ENCODE results near the gene PTK6. TPM values are rescaled to one million over a fixed set of nuclear protein-coding genes. Genes with fewer than 3 reads are reported as not detected.
A peak's percentile ranks its signal among the peaks of the same experiment; 100 is the strongest.

PTK6 gene
- total RNA-seq, 2 experiments from 2014 or later: 0.13 to 2.0 TPM

- H3K4me1 ChIP-seq (ENCODE audit: insufficient read depth, low read length, poor library complexity, severe bottlenecking): peaks cover 6% of the 10 kb centered on the region
- BruUV-seq (replicated peaks): no TSS peak
- no peaks in the 10 kb centered on the region for H4K20me1 ChIP-seq (ENCODE audit: insufficient read depth, low read length)
- no peaks in the 10 kb centered on the region for H3K9me2 ChIP-seq (ENCODE audit: insufficient read depth, low read length)
- H3K79me2 ChIP-seq (ENCODE audit: insufficient read depth, low read depth, low read length): no peaks in the 10 kb centered on the region
- H3K4me3 ChIP-seq (ENCODE audit: low read depth, low read length, poor library complexity, severe bottlenecking): no peak overlapping the region
- no peak overlapping the region for H3K27ac ChIP-seq (ENCODE audit: low read depth, low read length, poor library complexity, severe bottlenecking)
- no peak overlapping the region for H3K4me2 ChIP-seq (ENCODE audit: low read length)
- intact Hi-C loops (cut with micrococcal nuclease; ENCODE audit: unreplicated experiment): loop anchor here (1.0 kb wide), 2 partner anchors 40 to 82 kb away; no protein-coding TSS in a partner anchor
- POLR2A ChIA-PET: no interaction called here
- H3K36me3 ChIP-seq (ENCODE audit: insufficient read depth, low read length): no peaks in the 10 kb centered on the region
- H2AFZ ChIP-seq (ENCODE audit: low read length): no peak overlapping the region
- TF ChIP-seq EZH2phosphoT487 (IDR thresholded peaks at IDR 0.05; ENCODE audit: borderline replicate concordance, low read depth, low read length) (no peak), CTCF (conservative IDR thresholded peaks at IDR 0.05; ENCODE audit: low read length) (peak; percentile 64)
- CTCF ChIA-PET (ENCODE audit: unreplicated experiment): interaction anchor here (0.6 kb wide), 1 partner anchor 40 kb away, joined by 3 read pairs; no protein-coding TSS in a partner anchor
- DNase-seq (ENCODE audit: low spot score): peak; percentile 38
- H3K9me3 ChIP-seq (ENCODE audit: low read length): no peaks in the 10 kb centered on the region
These were observed 41.2 kb upstream of the PTK6 start for GRCh38 chr20:63578224-63579016.

DNA sequence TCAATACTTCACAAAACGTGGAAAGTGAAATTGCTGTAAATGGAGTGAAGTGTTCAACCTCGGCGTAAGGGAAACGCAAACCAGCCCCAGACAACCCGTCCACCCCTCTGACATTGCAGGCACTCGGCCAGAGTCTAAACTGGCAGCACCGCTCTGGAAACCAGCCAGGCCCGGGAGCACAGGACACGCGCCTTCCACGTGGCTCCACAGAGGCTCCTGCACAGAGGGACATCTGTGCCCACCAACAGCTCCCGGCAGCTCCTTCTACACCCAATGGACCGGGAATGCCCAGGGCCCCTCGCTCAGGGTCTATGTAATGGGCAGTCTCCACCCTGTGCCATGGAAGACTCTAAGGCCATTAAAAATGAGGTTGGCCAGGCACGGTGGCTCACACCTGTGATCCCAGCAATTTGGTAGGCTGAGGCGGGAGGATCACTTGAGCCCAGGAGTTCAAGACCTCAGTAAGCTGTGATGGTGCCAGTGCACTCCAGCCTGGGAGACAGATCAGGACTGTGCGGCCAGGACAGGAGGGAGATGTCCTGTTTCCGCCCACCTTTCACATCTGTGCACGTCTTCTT is 40.2 kb upstream of the PTK6 start:
- POLR2A ChIA-PET: no interaction called here
- CTCF ChIA-PET (ENCODE audit: unreplicated experiment): interaction anchor here (0.6 kb wide), 1 partner anchor 39 kb away, joined by 3 read pairs; no protein-coding TSS in a partner anchor

More for the DNA sequence above, 40.2 kb upstream of the PTK6 start:
- H4K20me1 ChIP-seq (ENCODE audit: insufficient read depth, low read length): no peaks in the 10 kb centered on the region
- H3K79me2 ChIP-seq (ENCODE audit: insufficient read depth, low read depth, low read length): no peaks in the 10 kb centered on the region
- DNase-seq (ENCODE audit: low spot score): no peak
- no peaks in the 10 kb centered on the region for H3K36me3 ChIP-seq (ENCODE audit: insufficient read depth, low read length)
- no peak for TF ChIP-seq EZH2phosphoT487 (IDR thresholded peaks at IDR 0.05; ENCODE audit: borderline replicate concordance, low read depth, low read length)
- TF ChIP-seq CTCF (conservative IDR thresholded peaks at IDR 0.05; ENCODE audit: low read length): no peak
- no peak overlapping the region for H3K4me3 ChIP-seq (ENCODE audit: low read depth, low read length, poor library complexity, severe bottlenecking)
- peaks cover 6% of the 10 kb centered on the region for H3K4me1 ChIP-seq (ENCODE audit: insufficient read depth, low read length, poor library complexity, severe bottlenecking)
- intact Hi-C loops (cut with micrococcal nuclease; ENCODE audit: unreplicated experiment): no loop called here
- no peaks in the 10 kb centered on the region for H3K9me3 ChIP-seq (ENCODE audit: low read length)
- H2AFZ ChIP-seq (ENCODE audit: low read length): no peak overlapping the region
- no TSS peak for BruUV-seq (replicated peaks)
- H3K27ac ChIP-seq (ENCODE audit: low read depth, low read length, poor library complexity, severe bottlenecking): no peak overlapping the region
- no peak overlapping the region for H3K4me2 ChIP-seq (ENCODE audit: low read length)
- H3K9me2 ChIP-seq (ENCODE audit: insufficient read depth, low read length): no peaks in the 10 kb centered on the region
